ENCODE results near the gene SLCO2A1.
"Not testable (repeated sequence)": the region's sequence is repeated elsewhere in the genome, so short reads cannot be mapped to it uniquely, and the experiment has no call there.

Gene SLCO2A1

DNA sequence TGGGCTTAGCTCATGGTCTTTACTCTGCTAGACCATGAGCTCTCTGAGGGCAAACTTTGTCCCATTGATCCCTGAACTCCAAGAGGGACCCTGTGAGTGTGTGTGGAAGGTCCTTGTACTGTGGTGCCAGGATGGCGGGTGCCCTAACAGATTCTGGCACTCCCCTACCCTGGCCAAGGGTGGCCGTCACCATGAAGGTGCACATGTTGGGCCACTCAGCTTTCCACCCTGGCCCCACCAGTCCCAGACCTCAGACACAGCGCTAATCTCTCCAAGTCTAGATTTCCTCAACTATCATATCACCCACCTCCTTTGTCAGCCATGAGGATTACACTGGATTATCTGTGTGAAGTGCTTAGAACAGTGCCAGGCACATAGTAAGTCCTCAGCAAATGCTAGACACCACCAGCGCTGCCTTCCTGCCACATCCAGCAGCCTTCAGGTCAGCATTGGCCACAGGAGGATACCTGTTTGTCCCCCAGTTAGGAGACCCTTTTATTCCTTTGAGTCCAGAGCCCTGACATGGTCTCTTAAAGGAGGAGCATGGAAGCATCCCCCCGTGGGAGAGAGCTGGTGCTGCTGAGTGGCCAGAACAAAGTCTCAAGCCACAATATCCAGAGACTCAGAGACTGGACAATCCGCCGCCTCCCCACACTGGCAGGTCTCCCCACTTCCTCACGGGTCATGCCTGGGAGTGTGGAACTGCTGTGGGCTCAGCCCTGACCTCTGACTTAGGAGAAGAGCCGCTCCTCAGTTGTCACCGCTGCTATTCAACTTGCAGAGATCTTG lies 44.5 kb upstream of the SLCO2A1 start:
- Histone ChIP-seq H3K9ac (no peak overlapping the region), H3K4me2 (no peak overlapping the region), H3K4me1 (ENCODE audit: low read depth, poor library complexity, severe bottlenecking) (no peaks in the 10 kb centered on the region), H3K27me3 (ENCODE audit: insufficient read depth, low read depth) (no peaks in the 10 kb centered on the region), H2AFZ (ENCODE audit: low read depth) (no peak overlapping the region), H3K36me3 (ENCODE audit: insufficient read depth) (no peaks in the 10 kb centered on the region), H3K4me3 (IDR thresholded peaks at IDR 0.05; ENCODE audit: insufficient read depth, low read depth, low read length) (no peak overlapping the region), H3K27ac (no peak overlapping the region), H4K20me1 (ENCODE audit: insufficient read depth) (no peaks in the 10 kb centered on the region), H3K79me2 (ENCODE audit: insufficient read depth, low read depth) (no peaks in the 10 kb centered on the region)
- TF ChIP-seq, protein P1, sequence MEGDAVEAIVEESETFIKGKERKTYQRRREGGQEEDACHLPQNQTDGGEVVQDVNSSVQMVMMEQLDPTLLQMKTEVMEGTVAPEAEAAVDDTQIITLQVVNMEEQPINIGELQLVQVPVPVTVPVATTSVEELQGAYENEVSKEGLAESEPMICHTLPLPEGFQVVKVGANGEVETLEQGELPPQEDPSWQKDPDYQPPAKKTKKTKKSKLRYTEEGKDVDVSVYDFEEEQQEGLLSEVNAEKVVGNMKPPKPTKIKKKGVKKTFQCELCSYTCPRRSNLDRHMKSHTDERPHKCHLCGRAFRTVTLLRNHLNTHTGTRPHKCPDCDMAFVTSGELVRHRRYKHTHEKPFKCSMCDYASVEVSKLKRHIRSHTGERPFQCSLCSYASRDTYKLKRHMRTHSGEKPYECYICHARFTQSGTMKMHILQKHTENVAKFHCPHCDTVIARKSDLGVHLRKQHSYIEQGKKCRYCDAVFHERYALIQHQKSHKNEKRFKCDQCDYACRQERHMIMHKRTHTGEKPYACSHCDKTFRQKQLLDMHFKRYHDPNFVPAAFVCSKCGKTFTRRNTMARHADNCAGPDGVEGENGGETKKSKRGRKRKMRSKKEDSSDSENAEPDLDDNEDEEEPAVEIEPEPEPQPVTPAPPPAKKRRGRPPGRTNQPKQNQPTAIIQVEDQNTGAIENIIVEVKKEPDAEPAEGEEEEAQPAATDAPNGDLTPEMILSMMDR (conservative IDR thresholded peaks at IDR 0.05; ENCODE audit: low read depth, low read length) = no peak

DNA sequence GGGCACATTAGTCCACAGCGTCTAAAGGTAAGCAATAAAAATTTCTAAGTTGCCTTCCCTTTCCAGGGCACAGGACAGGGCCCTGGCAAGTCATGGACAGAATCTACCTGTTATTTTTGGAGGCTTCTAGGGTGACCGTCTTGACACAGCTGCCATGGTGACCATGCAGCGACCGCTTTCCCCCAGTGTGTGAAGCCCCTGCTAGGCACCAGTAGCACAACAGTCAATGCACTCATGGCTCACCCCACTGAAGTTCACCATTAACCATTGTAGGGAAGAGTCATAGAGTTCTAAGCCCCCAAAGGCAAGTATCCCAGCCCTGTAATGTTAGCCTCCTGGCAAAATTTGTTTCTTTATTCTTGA lies 43.8 kb upstream of the SLCO2A1 start:
- no peaks in the 10 kb centered on the region for H3K27me3 ChIP-seq (ENCODE audit: insufficient read depth, low read depth)
- H4K20me1 ChIP-seq (ENCODE audit: insufficient read depth) = no peaks in the 10 kb centered on the region
- no peak overlapping the region for H3K4me2 ChIP-seq
- H3K9ac ChIP-seq = no peak overlapping the region
- TF ChIP-seq, protein P1 (conservative IDR thresholded peaks at IDR 0.05; ENCODE audit: low read depth, low read length) = no peak
- H2AFZ ChIP-seq (ENCODE audit: low read depth) = no peak overlapping the region
- H3K79me2 ChIP-seq (ENCODE audit: insufficient read depth, low read depth) = no peaks in the 10 kb centered on the region
- no peak overlapping the region for H3K27ac ChIP-seq
- no peaks in the 10 kb centered on the region for H3K4me1 ChIP-seq (ENCODE audit: low read depth, poor library complexity, severe bottlenecking)
- H3K36me3 ChIP-seq (ENCODE audit: insufficient read depth) = no peaks in the 10 kb centered on the region
- no peak overlapping the region for H3K4me3 ChIP-seq (IDR thresholded peaks at IDR 0.05; ENCODE audit: insufficient read depth, low read depth, low read length)

DNA sequence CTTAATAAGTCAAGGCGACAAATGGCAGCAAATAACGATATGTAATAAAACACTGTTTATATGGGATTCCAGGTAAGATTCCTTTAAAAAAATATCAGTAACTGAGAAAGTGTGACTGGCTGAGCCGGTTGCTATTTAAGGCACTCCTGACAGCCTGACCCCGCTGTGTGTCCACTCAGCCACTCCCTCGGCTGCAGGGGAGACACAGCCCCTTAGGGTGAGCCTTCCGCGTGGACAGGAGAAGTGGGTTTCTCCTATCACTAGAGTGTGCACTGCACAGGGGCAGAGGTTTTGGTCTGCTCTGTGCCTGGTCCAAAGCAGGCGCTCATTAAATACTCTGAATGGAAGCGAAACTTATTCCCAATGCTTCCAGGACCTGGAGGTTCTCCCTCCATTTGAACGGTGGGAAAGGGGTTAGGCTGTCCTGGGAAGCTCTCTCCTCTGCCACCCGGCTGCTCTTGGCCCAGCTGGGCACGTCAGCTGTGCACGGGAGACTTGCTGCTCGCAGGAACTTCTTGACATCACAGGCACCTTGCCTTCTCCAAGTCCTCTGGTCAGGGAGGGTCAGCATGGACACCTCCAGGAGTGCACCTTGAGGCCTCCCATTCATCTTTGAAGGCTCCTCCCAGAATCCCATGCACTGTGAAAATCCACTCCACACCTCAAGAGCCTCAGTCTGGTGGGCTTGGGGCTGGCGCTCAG lies 43.3 kb upstream of the SLCO2A1 start:
- no peaks in the 10 kb centered on the region for H3K4me1 ChIP-seq (ENCODE audit: low read depth, poor library complexity, severe bottlenecking)
- H4K20me1 ChIP-seq (ENCODE audit: insufficient read depth) = no peaks in the 10 kb centered on the region
- H3K79me2 ChIP-seq (ENCODE audit: insufficient read depth, low read depth) = no peaks in the 10 kb centered on the region
- no peak overlapping the region for H2AFZ ChIP-seq (ENCODE audit: low read depth)
- no peak overlapping the region for H3K4me2 ChIP-seq
- H3K27ac ChIP-seq = no peak overlapping the region
- H3K9ac ChIP-seq = no peak overlapping the region
- no peak overlapping the region for H3K4me3 ChIP-seq (IDR thresholded peaks at IDR 0.05; ENCODE audit: insufficient read depth, low read depth, low read length)
- H3K27me3 ChIP-seq (ENCODE audit: insufficient read depth, low read depth) = no peaks in the 10 kb centered on the region
- TF ChIP-seq, protein P1 (conservative IDR thresholded peaks at IDR 0.05; ENCODE audit: low read depth, low read length) = no peak
- no peaks in the 10 kb centered on the region for H3K36me3 ChIP-seq (ENCODE audit: insufficient read depth)

DNA sequence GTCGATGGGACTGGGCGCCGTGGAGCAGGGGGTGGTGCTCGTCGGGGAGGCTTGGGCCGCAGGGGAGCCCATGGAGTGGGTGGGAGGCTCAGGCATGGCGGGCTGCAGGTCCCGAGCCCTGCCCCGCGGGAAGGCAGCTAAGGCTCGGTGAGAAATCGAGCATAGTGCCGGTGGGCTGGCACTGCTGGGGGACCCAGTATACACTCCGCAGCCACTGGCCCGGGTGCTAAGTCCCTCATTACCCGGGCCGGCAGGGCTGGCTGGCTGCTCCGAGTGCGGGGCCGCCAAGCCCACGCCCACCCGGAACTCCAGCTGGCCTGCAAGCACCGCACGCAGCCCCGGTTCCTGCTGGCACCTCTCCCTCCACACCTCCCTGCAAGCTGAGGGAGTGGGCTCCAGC lies 40.6 kb upstream of the SLCO2A1 start:
- H3K36me3 ChIP-seq (ENCODE audit: insufficient read depth); H2AFZ ChIP-seq (ENCODE audit: low read depth); H3K9ac ChIP-seq; H3K4me3 ChIP-seq (IDR thresholded peaks at IDR 0.05; ENCODE audit: insufficient read depth, low read depth, low read length); H4K20me1 ChIP-seq (ENCODE audit: insufficient read depth); H3K27ac ChIP-seq; H3K79me2 ChIP-seq (ENCODE audit: insufficient read depth, low read depth); H3K4me2 ChIP-seq; H3K27me3 ChIP-seq (ENCODE audit: insufficient read depth, low read depth); H3K4me1 ChIP-seq (ENCODE audit: low read depth, poor library complexity, severe bottlenecking): not testable (repeated sequence)

DNA sequence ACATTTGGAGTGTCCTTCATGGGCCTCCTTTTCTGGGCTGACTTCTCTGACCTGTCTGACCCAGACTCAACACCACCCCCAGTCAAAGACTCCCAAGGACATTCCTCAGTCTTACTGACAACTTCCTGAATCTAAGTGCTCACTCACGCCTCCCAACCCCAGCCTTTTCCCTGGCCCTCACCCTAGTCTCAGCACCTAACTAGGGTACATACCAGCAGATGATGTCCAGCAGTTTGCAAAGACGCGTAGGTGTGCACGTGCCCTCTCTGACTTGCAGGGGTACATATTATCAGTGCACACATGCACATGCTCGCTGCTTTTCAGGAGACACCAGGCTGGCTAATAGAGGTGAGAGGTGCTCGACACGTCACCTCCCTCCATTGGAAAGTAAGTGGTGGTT lies 38.7 kb upstream of the SLCO2A1 start:
- Histone ChIP-seq H2AFZ (ENCODE audit: low read depth) (no peak overlapping the region), H3K9ac (no peak overlapping the region), H3K4me2 (no peak overlapping the region), H3K4me1 (ENCODE audit: low read depth, poor library complexity, severe bottlenecking) (no peaks in the 10 kb centered on the region), H3K36me3 (ENCODE audit: insufficient read depth) (no peaks in the 10 kb centered on the region), H3K27me3 (ENCODE audit: insufficient read depth, low read depth) (no peaks in the 10 kb centered on the region), H4K20me1 (ENCODE audit: insufficient read depth) (no peaks in the 10 kb centered on the region), H3K4me3 (IDR thresholded peaks at IDR 0.05; ENCODE audit: insufficient read depth, low read depth, low read length) (no peak overlapping the region), H3K27ac (no peak overlapping the region), H3K79me2 (ENCODE audit: insufficient read depth, low read depth) (no peaks in the 10 kb centered on the region)
- TF ChIP-seq, protein P1 (conservative IDR thresholded peaks at IDR 0.05; ENCODE audit: low read depth, low read length) = no peak

Measured in KMS-11 (cell line).